ENCODE measurements around the gene EML4.
A peak's percentile ranks its signal among the peaks of the same experiment; 100 is the strongest.
"Not testable (repeated sequence)": the region's sequence is repeated elsewhere in the genome, so short reads cannot be mapped to it uniquely, and the experiment has no call there.

Gene EML4

GRCh38 chr2:42173467-42173866 lies 4.3 kb downstream of the EML4 start:
- DNase-seq = not testable (repeated sequence)

GRCh38 chr2:42176992-42177738 lies 8.0 kb downstream of the EML4 start:
- DNase-seq = no peak

- DNase-seq = no peak
Observed at GRCh38 chr2:42178335-42178734, 9.2 kb downstream of the EML4 start.

- DNase-seq = no peak
Observed at GRCh38 chr2:42180300-42180699, 11.1 kb downstream of the EML4 start.

GRCh38 chr2:42182654-42183308 lies 13.6 kb downstream of the EML4 start:
- no peak for DNase-seq

- no peak for DNase-seq
Observed at GRCh38 chr2:42183775-42184174, 14.6 kb downstream of the EML4 start.

GRCh38 chr2:42184346-42184745 lies 15.2 kb downstream of the EML4 start:
- DNase-seq = no peak

- DNase-seq = no peak
Observed at GRCh38 chr2:42185220-42185921, 16.2 kb downstream of the EML4 start.

GRCh38 chr2:42186366-42186765 lies 17.2 kb downstream of the EML4 start:
- no peak for DNase-seq

- DNase-seq = no peak
Observed at GRCh38 chr2:42186945-42187632, 17.9 kb downstream of the EML4 start.

GRCh38 chr2:42187886-42188285 lies 18.7 kb downstream of the EML4 start:
- DNase-seq = no peak

- DNase-seq = no peak
Observed at GRCh38 chr2:42189235-42189566, 20.0 kb downstream of the EML4 start.

GRCh38 chr2:42190191-42190590 lies 21.0 kb downstream of the EML4 start:
- no peak for DNase-seq

- no peak for DNase-seq
Observed at GRCh38 chr2:42191285-42192009, 22.3 kb downstream of the EML4 start.

GRCh38 chr2:42192010-42192373 lies 22.8 kb downstream of the EML4 start:
- DNase-seq = no peak

- DNase-seq = no peak
Observed at GRCh38 chr2:42192652-42193566, 23.8 kb downstream of the EML4 start.

GRCh38 chr2:42193722-42194187 lies 24.6 kb downstream of the EML4 start:
- no peak for DNase-seq

- DNase-seq = no peak
Observed at GRCh38 chr2:42194428-42194827, 25.3 kb downstream of the EML4 start.

GRCh38 chr2:42195559-42195958 lies 26.4 kb downstream of the EML4 start:
- DNase-seq = no peak

- no peak for DNase-seq
Observed at GRCh38 chr2:42196070-42196402, 26.9 kb downstream of the EML4 start.

- DNase-seq = peak; percentile 39
Observed at GRCh38 chr2:42196403-42197267, 27.5 kb downstream of the EML4 start.
